Parathyroid adenoma (tissue), 2 donors: ENCODE results near the gene FLYWCH1.

ENCODE experiments used
- H2AFZ ChIP-seq: fragments of 300-600 bp; sonication (generic); one replicate; pipeline ENCODE4 v1.7.0; 2017; ENCODE audit warnings: antibody characterized with exemption, mild to moderate bottlenecking
- H3K27ac ChIP-seq: fragments of 300-600 bp; sonication (generic); one replicate; pipeline ENCODE4 v1.7.0; 2017
- H3K27me3 ChIP-seq: fragments of 300-600 bp; sonication (generic); one replicate; pipeline ENCODE4 v1.7.0; 2017; ENCODE audit warnings: low read length; ENCODE audit not compliant: control insufficient read depth, insufficient read depth
- H3K36me3 ChIP-seq: fragments of 300-600 bp; sonication (generic); one replicate; pipeline ENCODE4 v1.7.0; 2017; ENCODE audit warnings: low read length; ENCODE audit not compliant: control insufficient read depth, insufficient read depth
- H3K4me1 ChIP-seq: fragments of 300-600 bp; sonication (generic); one replicate; pipeline ENCODE4 v1.7.0; 2017; ENCODE audit warnings: control low read depth
- H3K4me2 ChIP-seq: fragments of 300-600 bp; sonication (generic); one replicate; pipeline ENCODE4 v1.7.0; 2017; ENCODE audit warnings: low read length
- H3K4me3 ChIP-seq: fragments of 300-600 bp; sonication (generic); one replicate; pipeline ENCODE4 v1.7.0; 2017; ENCODE audit warnings: low read depth, low read length
- H3K79me2 ChIP-seq: fragments of 300-600 bp; sonication (generic); one replicate; pipeline ENCODE4 v1.7.0; 2017; ENCODE audit warnings: control low read depth
- H3K9ac ChIP-seq: fragments of 300-600 bp; sonication (generic); one replicate; pipeline ENCODE4 v1.7.0; 2017; ENCODE audit warnings: mild to moderate bottlenecking
- H3K9me3 ChIP-seq: fragments of 300-600 bp; sonication (generic); one replicate; pipeline ENCODE4 v1.7.0; 2017; ENCODE audit warnings: low read length; ENCODE audit not compliant: control insufficient read depth
- TF ChIP-seq, protein P1 (sequence below): fragments of 300-600 bp; sonication (generic); IDR thresholded peaks from one replicate; pipeline ENCODE4 v1.7.0; 2017; ENCODE audit warnings: antibody characterized with exemption, mild to moderate bottlenecking
- donor health status: primary hyperparathyroidism.

Gene FLYWCH1

DNA sequence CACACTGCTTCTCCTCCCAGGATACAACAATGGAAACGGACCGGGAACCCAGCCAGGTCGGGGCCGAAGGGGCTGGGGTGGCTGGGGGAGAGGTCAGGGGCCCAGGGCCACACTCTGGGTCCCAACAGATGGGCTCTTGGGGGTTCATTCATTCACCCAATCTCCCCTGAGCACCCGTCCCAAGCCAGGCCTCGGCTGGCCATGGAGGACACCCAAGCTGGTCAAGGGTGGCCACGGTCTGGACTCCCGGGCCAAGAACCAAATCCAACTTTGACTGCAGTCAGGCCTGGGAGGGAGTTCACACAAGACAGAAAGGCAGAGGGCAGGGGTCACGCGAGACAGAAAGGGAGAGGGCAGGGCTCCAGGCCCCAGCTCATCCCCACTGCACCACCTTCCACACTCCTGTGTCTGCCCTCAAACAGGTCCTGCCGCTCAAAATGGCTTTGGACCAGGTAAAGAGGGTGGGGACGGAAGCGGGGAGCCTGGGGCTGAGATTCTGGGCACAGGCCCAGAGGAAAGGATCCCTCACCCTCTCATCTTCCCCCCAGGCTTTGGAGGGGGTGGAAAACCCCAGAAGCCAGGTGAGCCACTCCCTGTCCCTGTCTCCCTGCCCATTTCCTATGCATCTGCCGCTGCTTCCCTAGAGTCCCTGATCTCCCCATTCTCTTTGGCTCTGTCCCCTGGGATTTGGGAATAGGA, 80.8 kb downstream of the FLYWCH1 start:
- Histone ChIP-seq H3K36me3 (no peaks in the 10 kb centered on the region), H3K27ac (no peak overlapping the region), H3K9ac (no peak overlapping the region), H3K79me2 (no peaks in the 10 kb centered on the region), H3K9me3 (no peaks in the 10 kb centered on the region), H3K27me3 (no peaks in the 10 kb centered on the region), H3K4me2 (no peak overlapping the region), H3K4me1 (no peaks in the 10 kb centered on the region), H3K4me3 (no peak overlapping the region), H2AFZ (no peak overlapping the region)
- TF ChIP-seq, protein P1, sequence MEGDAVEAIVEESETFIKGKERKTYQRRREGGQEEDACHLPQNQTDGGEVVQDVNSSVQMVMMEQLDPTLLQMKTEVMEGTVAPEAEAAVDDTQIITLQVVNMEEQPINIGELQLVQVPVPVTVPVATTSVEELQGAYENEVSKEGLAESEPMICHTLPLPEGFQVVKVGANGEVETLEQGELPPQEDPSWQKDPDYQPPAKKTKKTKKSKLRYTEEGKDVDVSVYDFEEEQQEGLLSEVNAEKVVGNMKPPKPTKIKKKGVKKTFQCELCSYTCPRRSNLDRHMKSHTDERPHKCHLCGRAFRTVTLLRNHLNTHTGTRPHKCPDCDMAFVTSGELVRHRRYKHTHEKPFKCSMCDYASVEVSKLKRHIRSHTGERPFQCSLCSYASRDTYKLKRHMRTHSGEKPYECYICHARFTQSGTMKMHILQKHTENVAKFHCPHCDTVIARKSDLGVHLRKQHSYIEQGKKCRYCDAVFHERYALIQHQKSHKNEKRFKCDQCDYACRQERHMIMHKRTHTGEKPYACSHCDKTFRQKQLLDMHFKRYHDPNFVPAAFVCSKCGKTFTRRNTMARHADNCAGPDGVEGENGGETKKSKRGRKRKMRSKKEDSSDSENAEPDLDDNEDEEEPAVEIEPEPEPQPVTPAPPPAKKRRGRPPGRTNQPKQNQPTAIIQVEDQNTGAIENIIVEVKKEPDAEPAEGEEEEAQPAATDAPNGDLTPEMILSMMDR: no peak

DNA sequence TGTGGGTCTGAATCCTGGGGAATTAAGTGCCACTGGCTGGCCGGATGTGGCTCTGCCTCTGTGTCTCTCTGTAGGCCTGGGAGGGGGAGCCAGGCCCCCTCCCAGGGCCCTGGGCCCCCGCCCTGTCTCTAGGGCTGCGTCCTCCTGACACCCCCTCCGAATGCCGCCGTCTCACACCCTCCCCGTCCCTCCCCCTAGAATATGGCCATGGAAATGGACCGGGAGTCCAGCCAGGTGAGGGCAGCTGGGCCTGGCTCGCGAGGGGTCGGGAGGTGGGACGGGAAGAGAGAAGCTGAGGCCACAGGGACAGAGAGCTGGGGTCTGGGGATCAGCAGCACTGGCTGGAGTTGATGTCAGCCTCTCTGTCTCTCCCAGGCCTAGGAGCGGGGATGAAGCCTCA, 84.6 kb downstream of the FLYWCH1 start:
- TF ChIP-seq, protein P1: no peak
- H3K4me1 ChIP-seq: no peaks in the 10 kb centered on the region
- H2AFZ ChIP-seq: no peak overlapping the region
- no peak overlapping the region for H3K9ac ChIP-seq
- no peaks in the 10 kb centered on the region for H3K27me3 ChIP-seq
- no peaks in the 10 kb centered on the region for H3K79me2 ChIP-seq
- no peaks in the 10 kb centered on the region for H3K36me3 ChIP-seq
- H3K4me3 ChIP-seq: no peak overlapping the region
- H3K4me2 ChIP-seq: no peak overlapping the region
- no peak overlapping the region for H3K27ac ChIP-seq
- H3K9me3 ChIP-seq: no peaks in the 10 kb centered on the region

DNA sequence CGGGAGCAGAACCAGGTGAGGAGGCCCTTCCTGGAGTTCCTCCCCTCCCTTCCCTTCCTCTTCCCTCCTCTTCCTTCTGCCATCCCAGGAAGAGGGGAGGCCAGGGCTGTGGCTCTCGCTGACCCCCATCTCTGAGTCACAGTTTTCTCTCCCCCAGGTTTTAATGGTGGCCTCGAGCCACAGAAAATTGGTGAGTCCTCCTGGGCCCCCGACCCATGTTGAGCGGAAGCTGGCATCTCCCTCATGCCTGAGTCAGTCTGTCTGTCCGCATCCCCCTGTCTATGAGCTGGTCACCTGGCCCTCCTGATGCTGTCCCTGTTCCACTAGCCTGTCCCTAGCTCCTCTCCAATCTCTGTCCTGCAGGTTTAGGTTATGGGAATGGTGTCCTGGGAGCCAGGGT, 88.2 kb downstream of the FLYWCH1 start:
- Histone ChIP-seq H3K27me3 (no peaks in the 10 kb centered on the region), H3K36me3 (no peaks in the 10 kb centered on the region), H2AFZ (no peak overlapping the region), H3K79me2 (no peaks in the 10 kb centered on the region), H3K4me2 (no peak overlapping the region), H3K4me1 (no peaks in the 10 kb centered on the region), H3K4me3 (no peak overlapping the region), H3K9me3 (no peaks in the 10 kb centered on the region), H3K27ac (no peak overlapping the region), H3K9ac (no peak overlapping the region)
- TF ChIP-seq, protein P1: no peak

DNA sequence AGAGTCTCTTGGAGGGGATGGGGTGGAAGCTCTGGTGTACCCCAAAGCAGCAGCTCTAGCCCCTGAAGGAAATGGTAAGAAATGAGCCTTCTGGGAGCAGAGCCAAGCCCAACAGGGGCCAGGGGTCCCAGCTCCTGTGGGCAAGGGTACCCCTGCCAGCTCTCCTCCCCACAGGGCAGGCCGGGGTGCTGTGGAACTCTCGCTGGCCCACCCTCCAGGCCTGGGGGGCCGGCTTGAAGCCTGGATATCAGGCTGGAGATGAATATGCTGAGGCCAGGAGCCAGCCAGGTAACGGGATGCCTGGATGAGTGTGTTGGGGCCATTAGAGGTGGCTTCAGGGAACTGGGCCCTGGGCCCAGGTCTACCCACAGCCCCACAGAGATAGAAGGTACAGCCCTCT, 88.8 kb downstream of the FLYWCH1 start:
- no peaks in the 10 kb centered on the region for H3K36me3 ChIP-seq
- H3K4me3 ChIP-seq: no peak overlapping the region
- H3K27me3 ChIP-seq: no peaks in the 10 kb centered on the region
- H2AFZ ChIP-seq: no peak overlapping the region
- no peak overlapping the region for H3K27ac ChIP-seq
- TF ChIP-seq, protein P1: no peak
- H3K9me3 ChIP-seq: no peaks in the 10 kb centered on the region
- H3K4me1 ChIP-seq: no peaks in the 10 kb centered on the region
- no peaks in the 10 kb centered on the region for H3K79me2 ChIP-seq
- H3K4me2 ChIP-seq: no peak overlapping the region
- no peak overlapping the region for H3K9ac ChIP-seq
